ENCODE measurements around the gene EPHA3. TPM values are rescaled to one million over a fixed set of nuclear protein-coding genes. Genes with fewer than 3 reads are reported as not detected.

The EPHA3 gene
- total RNA-seq, 1 donor from 2014 or later = 5.0 TPM

DNA sequence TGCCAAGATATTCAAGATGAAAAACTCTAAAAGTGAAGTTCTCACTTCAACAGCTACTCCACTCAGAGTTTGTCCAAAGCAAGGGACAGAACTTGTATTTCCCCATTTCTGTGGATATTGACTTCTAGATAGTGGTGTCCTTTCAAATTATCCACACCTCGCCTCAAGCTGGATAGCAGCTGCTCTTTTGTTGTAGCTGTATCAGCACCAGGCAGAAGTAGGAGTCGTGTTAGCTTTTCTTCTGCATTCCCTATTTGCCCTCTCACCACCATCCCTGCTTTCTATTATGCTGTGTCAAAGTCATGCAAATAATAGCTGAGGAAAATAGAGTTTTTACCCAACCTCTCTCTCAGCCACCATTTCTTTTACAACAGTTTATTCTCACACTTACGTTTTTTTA, 303.8 kb downstream of the EPHA3 start:
- Histone ChIP-seq H3K9ac (ENCODE audit: low read length) (no peak overlapping the region), H3K4me1 (ENCODE audit: insufficient read depth, low read length) (no peaks in the 10 kb centered on the region), H3K9me3 (ENCODE audit: insufficient read depth, low read depth, low read length) (no peaks in the 10 kb centered on the region), H3K4me2 (ENCODE audit: low read length) (no peak overlapping the region), H4K20me1 (ENCODE audit: insufficient read depth, low read length) (no peaks in the 10 kb centered on the region), H2AFZ (ENCODE audit: low read depth, low read length) (no peak overlapping the region), H3K79me2 (ENCODE audit: insufficient read depth, low read length) (no peaks in the 10 kb centered on the region), H3K27ac (ENCODE audit: low read depth, low read length) (no peak overlapping the region), H3K36me3 (ENCODE audit: insufficient read depth, low read length) (no peaks in the 10 kb centered on the region), H3K27me3 (ENCODE audit: insufficient read depth, low read length) (no peaks in the 10 kb centered on the region), H3K4me3 (ENCODE audit: insufficient read depth, low read depth, low read length) (no peak overlapping the region)
- TF ChIP-seq, protein P1, sequence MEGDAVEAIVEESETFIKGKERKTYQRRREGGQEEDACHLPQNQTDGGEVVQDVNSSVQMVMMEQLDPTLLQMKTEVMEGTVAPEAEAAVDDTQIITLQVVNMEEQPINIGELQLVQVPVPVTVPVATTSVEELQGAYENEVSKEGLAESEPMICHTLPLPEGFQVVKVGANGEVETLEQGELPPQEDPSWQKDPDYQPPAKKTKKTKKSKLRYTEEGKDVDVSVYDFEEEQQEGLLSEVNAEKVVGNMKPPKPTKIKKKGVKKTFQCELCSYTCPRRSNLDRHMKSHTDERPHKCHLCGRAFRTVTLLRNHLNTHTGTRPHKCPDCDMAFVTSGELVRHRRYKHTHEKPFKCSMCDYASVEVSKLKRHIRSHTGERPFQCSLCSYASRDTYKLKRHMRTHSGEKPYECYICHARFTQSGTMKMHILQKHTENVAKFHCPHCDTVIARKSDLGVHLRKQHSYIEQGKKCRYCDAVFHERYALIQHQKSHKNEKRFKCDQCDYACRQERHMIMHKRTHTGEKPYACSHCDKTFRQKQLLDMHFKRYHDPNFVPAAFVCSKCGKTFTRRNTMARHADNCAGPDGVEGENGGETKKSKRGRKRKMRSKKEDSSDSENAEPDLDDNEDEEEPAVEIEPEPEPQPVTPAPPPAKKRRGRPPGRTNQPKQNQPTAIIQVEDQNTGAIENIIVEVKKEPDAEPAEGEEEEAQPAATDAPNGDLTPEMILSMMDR (IDR thresholded peaks at IDR 0.05; ENCODE audit: insufficient read depth, low read depth, low read length) = no peak
- no peak for TF ChIP-seq EZH2 (IDR thresholded peaks at IDR 0.05; ENCODE audit: insufficient read depth, low read length)
- Mint-ChIP-seq H3K9me3 (ENCODE audit: unreplicated experiment) (no peaks in the 10 kb centered on the region), H3K4me1 (ENCODE audit: low read depth, unreplicated experiment) (no peaks in the 10 kb centered on the region), H3K4me3 (ENCODE audit: unreplicated experiment) (no peak overlapping the region), H3K36me3 (ENCODE audit: low read depth, unreplicated experiment) (no peaks in the 10 kb centered on the region), H3K27ac (ENCODE audit: unreplicated experiment) (no peak overlapping the region), H3K27me3 (ENCODE audit: low read depth, unreplicated experiment) (no peaks in the 10 kb centered on the region)
- FAIRE-seq (no peak), DNase-seq (ENCODE audit: low read depth) (no peak)

DNA sequence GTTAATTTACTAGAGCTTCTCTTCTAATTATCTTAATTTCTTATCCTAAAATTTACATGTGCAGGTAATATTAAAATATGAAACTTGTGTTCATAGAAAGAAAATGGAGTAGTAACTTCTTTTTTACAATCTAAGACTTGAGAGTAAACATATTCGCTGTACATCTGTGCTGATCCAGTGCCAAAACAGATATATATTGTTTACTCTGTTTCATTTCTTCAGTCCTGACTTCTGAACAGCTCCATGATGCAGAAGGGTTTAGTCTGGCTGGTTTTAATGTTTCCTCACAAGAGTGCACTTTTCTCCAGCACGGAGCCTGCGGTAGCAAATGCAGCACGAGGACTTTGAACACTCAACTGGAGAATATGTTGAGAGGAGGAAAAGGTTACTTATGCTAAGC, 306.8 kb downstream of the EPHA3 start:
- no peaks in the 10 kb centered on the region for H3K4me1 ChIP-seq (ENCODE audit: insufficient read depth, low read length)
- H3K79me2 ChIP-seq (ENCODE audit: insufficient read depth, low read length) = no peaks in the 10 kb centered on the region
- no peak overlapping the region for H2AFZ ChIP-seq (ENCODE audit: low read depth, low read length)
- no peaks in the 10 kb centered on the region for H4K20me1 ChIP-seq (ENCODE audit: insufficient read depth, low read length)
- no peaks in the 10 kb centered on the region for H3K36me3 Mint-ChIP-seq (ENCODE audit: low read depth, unreplicated experiment)
- no peaks in the 10 kb centered on the region for H3K27me3 Mint-ChIP-seq (ENCODE audit: low read depth, unreplicated experiment)
- no peaks in the 10 kb centered on the region for H3K27me3 ChIP-seq (ENCODE audit: insufficient read depth, low read length)
- H3K4me1 Mint-ChIP-seq (ENCODE audit: low read depth, unreplicated experiment) = peaks cover 6% of the 10 kb centered on the region
- H3K4me2 ChIP-seq (ENCODE audit: low read length) = no peak overlapping the region
- H3K9me3 Mint-ChIP-seq (ENCODE audit: unreplicated experiment) = no peaks in the 10 kb centered on the region
- DNase-seq (ENCODE audit: low read depth) = no peak
- H3K4me3 ChIP-seq (ENCODE audit: insufficient read depth, low read depth, low read length) = no peak overlapping the region
- H3K9ac ChIP-seq (ENCODE audit: low read length) = no peak overlapping the region
- H3K27ac Mint-ChIP-seq (ENCODE audit: unreplicated experiment) = no peak overlapping the region
- H3K27ac ChIP-seq (ENCODE audit: low read depth, low read length) = no peak overlapping the region
- no peaks in the 10 kb centered on the region for H3K9me3 ChIP-seq (ENCODE audit: insufficient read depth, low read depth, low read length)
- TF ChIP-seq EZH2 (IDR thresholded peaks at IDR 0.05; ENCODE audit: insufficient read depth, low read length) = no peak
- TF ChIP-seq, protein P1 (IDR thresholded peaks at IDR 0.05; ENCODE audit: insufficient read depth, low read depth, low read length) = no peak
- FAIRE-seq = no peak
- H3K36me3 ChIP-seq (ENCODE audit: insufficient read depth, low read length) = no peaks in the 10 kb centered on the region
- no peak overlapping the region for H3K4me3 Mint-ChIP-seq (ENCODE audit: unreplicated experiment)

DNA sequence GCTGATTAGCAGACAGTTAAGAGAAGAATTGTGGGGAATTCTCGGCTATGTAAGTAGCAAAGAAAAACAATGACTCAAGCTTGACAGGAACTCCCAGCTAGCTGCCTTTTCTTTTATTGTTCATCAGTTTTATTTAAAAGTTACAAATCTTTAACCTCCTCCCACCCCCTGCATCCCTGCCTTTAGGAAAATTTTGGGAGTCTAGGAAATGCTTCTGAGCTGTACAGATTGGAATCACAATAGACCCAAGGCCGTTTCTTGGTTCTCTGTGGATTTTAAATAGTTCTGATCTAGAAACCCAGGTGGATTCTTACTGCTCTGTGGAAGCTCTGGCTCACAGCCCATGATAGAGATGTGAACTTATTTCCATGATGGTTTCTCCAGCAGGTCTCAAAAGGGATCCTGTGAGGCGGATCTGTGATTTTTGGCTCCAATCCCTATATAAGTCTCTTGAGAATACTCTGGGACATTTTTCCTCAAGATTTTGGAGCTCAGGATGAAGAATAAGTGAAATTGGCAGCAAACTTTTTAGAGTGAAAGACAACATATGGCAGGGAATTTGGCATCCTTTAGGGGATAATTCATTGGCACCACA, 312.3 kb downstream of the EPHA3 start:
- no peaks in the 10 kb centered on the region for H3K36me3 Mint-ChIP-seq (ENCODE audit: low read depth, unreplicated experiment)
- Histone ChIP-seq H3K9ac (ENCODE audit: low read length) (no peak overlapping the region), H3K4me3 (ENCODE audit: insufficient read depth, low read depth, low read length) (no peak overlapping the region), H3K36me3 (ENCODE audit: insufficient read depth, low read length) (no peaks in the 10 kb centered on the region), H3K9me3 (ENCODE audit: insufficient read depth, low read depth, low read length) (no peaks in the 10 kb centered on the region), H3K4me2 (ENCODE audit: low read length) (peak overlapping the region; percentile 73), H3K27me3 (ENCODE audit: insufficient read depth, low read length) (no peaks in the 10 kb centered on the region), H2AFZ (ENCODE audit: low read depth, low read length) (no peak overlapping the region), H3K79me2 (ENCODE audit: insufficient read depth, low read length) (no peaks in the 10 kb centered on the region), H3K4me1 (ENCODE audit: insufficient read depth, low read length) (peaks cover 6% of the 10 kb centered on the region), H4K20me1 (ENCODE audit: insufficient read depth, low read length) (no peaks in the 10 kb centered on the region), H3K27ac (ENCODE audit: low read depth, low read length) (peak overlapping the region; percentile 42)
- FAIRE-seq = no peak
- H3K4me3 Mint-ChIP-seq (ENCODE audit: unreplicated experiment) = no peak overlapping the region
- H3K9me3 Mint-ChIP-seq (ENCODE audit: unreplicated experiment) = no peaks in the 10 kb centered on the region
- H3K27me3 Mint-ChIP-seq (ENCODE audit: low read depth, unreplicated experiment) = no peaks in the 10 kb centered on the region
- DNase-seq (ENCODE audit: low read depth) = peak; percentile 72
- TF ChIP-seq, protein P1 (IDR thresholded peaks at IDR 0.05; ENCODE audit: insufficient read depth, low read depth, low read length) = no peak
- no peak for TF ChIP-seq EZH2 (IDR thresholded peaks at IDR 0.05; ENCODE audit: insufficient read depth, low read length)
- no peak overlapping the region for H3K27ac Mint-ChIP-seq (ENCODE audit: unreplicated experiment)
- H3K4me1 Mint-ChIP-seq (ENCODE audit: low read depth, unreplicated experiment) = peaks cover 11% of the 10 kb centered on the region

All from astrocyte (in vitro differentiated cells and primary cell).